GM12872 (cell line): ENCODE data around the gene PDLIM1.

Experiments
- CTCF ChIP-seq: IDR thresholded peaks from 3 replicates; pipeline ENCODE4 v1.5.1; 2011; ENCODE audit warnings: low read depth, mild to moderate bottlenecking, low read length, moderate library complexity; ENCODE audit not compliant: insufficient read depth

The PDLIM1 gene

DNA sequence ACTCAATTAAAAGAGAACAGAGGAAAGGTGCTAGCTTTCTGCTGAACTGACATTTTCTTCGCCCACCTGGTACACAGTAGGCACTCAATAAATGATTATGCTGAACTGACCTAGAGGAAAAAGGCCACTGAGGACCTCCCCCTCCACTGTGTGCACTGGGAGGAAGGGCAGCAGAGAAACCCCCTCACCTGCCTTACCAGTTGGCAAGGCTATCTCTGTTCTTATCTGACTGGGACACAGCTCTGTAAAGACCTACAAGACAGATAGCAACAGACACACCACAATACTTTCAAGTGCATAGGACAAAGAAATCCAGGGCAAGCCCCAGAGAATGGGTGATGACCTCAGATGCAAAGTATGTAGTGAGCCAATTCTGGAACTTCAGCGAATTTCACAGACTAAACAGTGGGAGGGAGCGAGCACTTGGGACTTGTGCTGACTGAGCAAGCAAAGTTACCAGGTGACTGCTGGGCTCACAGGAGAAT is 30.4 kb downstream of the PDLIM1 start:
- no peak for TF ChIP-seq CTCF

GRCh38 chr10:95257849-95258248 is 33.0 kb downstream of the PDLIM1 start:
- no peak for TF ChIP-seq CTCF

- TF ChIP-seq CTCF = no peak
Observed at GRCh38 chr10:95256268-95256667, 34.5 kb downstream of the PDLIM1 start.

DNA sequence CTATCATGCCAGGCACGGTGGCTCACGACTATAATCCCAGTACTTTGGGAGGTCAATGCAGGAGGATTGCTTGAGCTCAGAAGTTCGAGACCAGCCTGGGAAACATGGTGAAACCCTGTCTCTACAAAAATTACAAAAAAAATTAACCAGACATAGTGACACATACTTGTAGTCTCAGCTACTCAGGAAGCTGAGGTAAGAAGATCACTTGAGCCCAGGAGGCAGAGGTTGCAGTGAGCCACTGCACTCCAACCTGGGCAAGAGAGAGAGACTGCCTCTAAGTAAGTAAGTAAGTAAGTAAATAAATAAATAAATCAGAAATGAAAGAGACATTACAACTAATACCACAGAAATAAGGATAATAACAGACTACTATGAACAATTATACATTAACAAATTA is 36.2 kb downstream of the PDLIM1 start:
- no peak for TF ChIP-seq CTCF

GRCh38 chr10:95253686-95254085 is 37.1 kb downstream of the PDLIM1 start:
- no peak for TF ChIP-seq CTCF

GRCh38 chr10:95253007-95253406 is 37.8 kb downstream of the PDLIM1 start:
- TF ChIP-seq CTCF = no peak

- no peak for TF ChIP-seq CTCF
Observed at GRCh38 chr10:95250856-95251255, 39.9 kb downstream of the PDLIM1 start.

DNA sequence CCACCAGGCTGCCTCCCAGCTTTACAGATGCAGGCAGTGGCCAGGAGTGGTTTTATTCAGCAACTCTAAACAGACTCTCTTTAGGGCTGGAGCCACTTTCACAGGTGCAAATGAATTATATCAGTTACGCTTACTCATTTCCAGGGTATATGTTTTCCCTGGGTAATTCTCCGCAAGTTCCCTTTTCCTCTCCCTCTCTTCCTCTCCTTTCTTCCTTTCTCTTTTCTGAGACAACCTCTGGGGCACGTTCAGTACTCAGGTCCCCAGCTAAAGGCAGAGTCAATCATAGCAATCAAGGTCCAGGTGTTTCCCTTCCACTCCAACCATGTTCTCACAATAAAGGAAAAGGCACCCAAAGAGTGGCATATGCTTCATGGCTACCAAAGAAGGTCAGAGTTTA is 41.3 kb downstream of the PDLIM1 start:
- TF ChIP-seq CTCF = no peak
